Smooth muscle cell of the brain vasculature (primary cell): Measurements from ENCODE around the gene CNGB1.
"Not testable (repeated sequence)": the region's sequence is repeated elsewhere in the genome, so short reads cannot be mapped to it uniquely, and the experiment has no call there.

Experiments used
- DNase-seq: peaks from one replicate; pipeline ENCODE4 v3.0.0-alpha.2; 2012; ENCODE audit warnings: low read depth, low spot score

Gene CNGB1

GRCh38 chr16:57997176-57997527, 26.2 kb upstream of the CNGB1 start:
- no peak for DNase-seq

GRCh38 chr16:57996406-57997175, 25.7 kb upstream of the CNGB1 start:
- DNase-seq, result no peak

- no peak for DNase-seq
These were observed 24.9 kb upstream of the CNGB1 start for GRCh38 chr16:57995721-57996405.

DNA sequence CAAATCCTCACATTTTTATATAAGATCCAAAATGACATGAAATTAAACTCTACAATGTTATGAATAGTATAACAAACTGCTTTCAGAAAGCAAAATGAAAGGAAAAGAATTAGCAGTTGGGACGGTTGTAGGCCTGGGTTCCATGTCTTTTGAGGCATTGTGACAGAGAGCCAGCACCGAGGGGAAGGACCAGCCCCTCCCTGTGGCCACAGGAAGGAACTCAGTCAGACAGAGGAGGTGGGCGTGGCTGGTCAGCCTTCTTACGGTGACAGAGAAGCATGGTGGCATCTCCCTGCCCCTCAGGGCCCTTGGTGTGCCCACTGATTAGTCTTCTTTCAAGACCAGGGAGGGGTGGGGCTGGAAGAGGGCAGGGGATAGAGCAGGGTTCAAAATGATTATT, 23.9 kb upstream of the CNGB1 start:
- no peak for DNase-seq

GRCh38 chr16:57994361-57994760, 23.4 kb upstream of the CNGB1 start:
- DNase-seq, result no peak

GRCh38 chr16:57993897-57994296, 23.0 kb upstream of the CNGB1 start:
- DNase-seq, result no peak

GRCh38 chr16:57993438-57993837, 22.5 kb upstream of the CNGB1 start:
- DNase-seq, result no peak

GRCh38 chr16:57992084-57992483, 21.2 kb upstream of the CNGB1 start:
- no peak for DNase-seq

GRCh38 chr16:57991551-57992059, 20.7 kb upstream of the CNGB1 start:
- DNase-seq, result no peak

DNA sequence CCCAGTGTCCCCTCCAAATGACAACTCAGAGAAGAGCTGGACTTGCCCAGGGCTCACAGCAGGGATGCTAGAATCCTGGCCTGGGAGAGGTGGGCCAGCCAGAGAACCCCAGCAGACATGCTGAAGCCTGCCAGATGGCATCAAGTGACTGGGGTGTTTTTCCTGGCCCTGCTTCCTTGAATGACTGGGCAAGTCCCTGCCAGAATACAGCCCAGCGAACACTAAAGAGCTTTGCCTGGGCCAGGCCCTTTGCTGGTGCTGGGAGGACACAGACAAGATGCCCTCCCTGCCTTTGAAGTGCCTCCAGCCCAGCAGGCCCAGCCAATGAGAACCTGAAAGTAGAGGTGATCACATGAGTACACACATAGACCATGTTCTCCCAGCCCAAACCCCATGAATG, 18.0 kb upstream of the CNGB1 start:
- DNase-seq, result no peak

DNA sequence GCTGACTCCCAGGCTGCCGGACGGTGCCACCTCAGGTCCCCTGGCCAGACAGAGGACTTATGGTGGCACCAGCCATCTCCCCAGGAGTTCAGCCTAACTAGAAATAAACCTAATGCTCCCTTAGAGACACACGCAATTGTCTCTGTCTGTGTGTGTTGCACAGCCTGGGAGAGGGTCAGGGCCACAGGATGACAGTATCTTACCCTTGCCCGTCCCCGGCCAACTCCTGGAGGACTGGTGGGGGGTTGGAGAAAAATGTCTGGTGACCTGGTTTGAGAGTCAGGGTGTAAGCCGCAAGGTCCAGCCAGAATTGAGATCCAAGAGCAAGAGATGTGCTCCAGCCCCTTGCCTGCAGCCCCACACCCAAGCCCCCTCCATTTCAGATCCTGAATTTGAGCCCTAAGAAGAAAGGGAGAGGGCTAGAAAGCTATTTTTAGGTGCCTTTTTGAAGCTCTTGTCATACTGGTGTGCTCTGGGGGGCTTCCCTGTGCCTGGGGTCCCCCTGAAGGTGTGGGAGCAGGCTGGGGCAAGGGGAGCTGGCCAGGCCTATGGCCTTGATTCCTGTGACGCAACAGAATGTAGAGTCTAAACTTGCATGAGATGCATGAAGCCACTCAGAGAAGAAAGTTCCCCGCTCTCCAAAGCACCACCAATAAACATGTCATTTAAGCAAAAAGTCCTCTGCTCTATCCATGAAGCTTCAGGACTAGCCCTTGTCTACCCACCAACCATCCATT, 16.7 kb upstream of the CNGB1 start:
- DNase-seq, result no peak

GRCh38 chr16:57986196-57986595, 15.3 kb upstream of the CNGB1 start:
- DNase-seq, result no peak

DNA sequence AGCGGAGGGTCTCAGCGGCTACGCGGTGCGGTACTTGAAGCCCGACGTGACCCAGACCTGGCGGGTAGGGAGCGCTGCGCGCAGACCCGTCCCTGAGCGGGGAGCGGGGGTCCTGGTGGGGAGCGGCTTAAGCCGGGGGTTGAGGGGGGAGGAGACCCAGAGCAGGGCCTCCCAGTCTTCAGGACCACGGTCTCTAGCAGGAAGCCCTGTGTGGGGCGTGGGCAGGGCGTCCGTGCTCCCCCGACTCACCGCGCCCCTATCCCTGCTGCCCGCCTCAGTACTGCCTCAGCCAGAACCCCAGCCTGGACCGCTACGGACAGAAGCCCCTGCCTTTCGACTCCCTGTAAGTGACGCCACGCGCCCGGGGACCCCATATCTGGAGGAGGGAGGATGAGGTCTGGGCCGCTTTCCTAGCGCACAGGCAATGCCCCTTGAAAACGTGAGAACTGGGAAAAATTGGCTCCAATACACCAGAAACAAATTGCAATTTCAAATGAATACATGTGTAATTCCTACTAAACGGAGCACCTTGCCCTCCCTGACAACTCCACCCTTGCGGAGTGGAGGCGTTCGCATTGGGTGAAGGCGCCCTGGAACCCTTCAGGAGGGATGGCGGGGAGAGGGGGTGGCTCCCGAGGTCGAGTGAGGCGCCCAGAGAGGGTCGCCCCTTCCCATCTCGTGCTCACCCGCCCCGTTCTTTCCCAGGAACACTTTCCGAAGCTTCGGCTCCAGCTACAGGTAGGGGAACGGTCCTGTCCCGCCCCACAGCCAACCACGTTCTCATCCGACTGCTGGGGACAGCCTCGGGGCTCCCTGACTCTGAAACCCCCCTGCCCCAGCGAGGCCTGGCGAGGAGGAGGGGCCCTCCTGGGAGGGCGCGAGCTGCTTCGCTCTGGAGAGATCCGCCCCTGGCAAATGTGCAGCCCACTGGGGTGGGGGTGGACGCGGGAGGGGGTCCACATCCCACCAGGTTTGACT, 14.6 kb upstream of the CNGB1 start:
- no peak for DNase-seq

DNA sequence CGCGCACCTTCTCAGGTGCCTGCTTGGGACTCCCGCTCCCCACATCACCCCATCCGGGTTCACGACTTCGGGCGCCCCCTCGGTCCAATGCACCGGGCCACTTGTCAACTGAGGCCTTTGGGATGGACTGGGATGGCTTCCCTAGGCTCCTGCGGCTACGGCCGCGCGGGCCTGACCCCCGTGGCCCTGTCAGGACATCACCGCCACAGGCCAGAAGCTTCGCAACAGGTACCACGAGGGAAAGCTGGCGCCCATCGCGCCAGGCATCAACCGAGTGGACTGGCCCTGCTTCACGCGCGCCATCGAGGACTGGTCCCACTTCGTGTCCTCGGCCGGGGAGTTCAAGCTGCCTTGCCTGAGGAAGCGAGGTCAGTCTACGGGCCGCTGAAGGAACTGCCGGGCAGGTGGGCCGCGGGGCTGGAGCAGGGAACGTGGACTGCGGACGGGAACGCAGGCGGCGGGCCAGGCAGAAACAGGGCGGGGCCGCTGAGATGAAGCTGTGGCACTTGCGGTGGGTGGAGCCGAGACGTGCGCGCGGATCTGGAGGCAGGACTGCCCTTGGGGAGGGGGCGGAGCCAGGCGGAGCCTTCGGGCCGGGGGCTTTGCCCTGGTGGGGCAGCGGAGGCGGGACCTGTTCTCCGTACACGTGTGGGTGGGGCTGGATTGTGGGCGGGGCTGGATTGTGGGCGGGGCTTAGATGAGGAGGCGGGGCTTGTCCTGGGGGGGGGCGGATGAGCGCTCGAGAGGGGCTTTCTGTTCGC, 13.7 kb upstream of the CNGB1 start:
- no peak for DNase-seq

DNA sequence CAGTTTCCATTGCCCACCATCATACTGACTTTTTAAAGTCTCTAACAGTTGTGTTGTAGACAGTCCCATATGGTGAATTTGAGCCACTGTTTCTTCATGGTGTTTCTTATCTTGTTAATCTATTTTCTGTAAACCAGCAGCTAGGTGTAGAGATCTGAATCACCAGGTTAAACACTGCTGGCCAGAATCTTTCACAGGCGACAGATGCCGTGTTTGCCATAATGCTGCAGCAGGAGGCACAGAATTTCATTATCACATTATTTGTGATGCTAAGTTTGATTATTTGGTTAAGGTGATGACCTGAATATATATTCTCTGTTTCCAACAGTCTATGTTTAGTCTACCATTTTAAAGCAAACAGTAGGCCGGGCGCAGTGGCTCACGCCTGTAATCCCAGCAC, 11.5 kb upstream of the CNGB1 start:
- DNase-seq, result no peak

DNA sequence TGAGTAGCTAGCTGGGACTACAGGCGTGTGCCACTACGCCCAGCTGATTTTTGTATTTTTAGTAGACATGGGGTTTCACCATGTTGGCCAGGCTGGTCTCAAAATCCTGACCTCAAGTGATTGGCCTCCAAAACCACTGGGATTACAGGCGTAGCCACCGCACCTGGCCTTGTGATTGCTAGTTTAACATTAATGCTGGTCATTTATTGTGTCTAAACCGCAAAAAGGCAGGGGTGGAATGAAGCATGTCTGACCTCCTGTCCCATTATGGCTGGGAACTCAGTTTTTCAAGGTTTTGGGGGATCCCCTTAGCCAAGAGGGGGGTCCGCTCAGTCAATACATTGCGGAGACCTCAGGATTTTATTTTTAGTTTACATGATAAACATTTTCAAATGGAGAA, 10.7 kb upstream of the CNGB1 start:
- no peak for DNase-seq

DNA sequence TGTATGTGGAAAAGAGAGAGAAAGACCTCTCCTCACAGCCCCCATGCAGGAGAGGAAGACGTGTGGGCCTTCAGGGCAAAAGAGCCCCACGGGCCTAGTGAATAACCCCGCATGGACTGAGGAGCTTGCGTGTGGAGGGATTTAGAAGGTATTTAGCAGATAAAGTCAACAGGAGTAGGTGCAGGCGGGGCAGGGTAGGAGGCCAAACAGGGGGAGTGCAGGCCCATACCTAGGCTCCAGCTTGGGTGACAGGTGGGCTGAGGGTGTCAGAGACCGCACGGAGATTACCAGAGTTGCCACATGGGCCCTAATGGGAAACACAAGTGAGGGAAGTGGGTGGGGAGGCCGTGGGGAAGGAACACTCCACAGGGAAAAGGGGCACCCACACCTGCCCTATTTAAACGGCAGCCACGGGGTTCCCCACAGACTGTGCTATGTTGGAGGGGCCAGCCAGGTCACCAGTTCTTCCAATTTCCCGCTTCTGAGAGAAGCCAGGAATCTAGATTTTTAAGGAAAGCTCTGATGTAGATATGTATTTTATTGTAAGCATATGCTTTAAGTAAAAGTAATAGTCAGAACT, 8.2 kb upstream of the CNGB1 start:
- DNase-seq, result no peak

GRCh38 chr16:57978070-57978465, 7.1 kb upstream of the CNGB1 start:
- not testable (repeated sequence) for DNase-seq

GRCh38 chr16:57977418-57978069, 6.6 kb upstream of the CNGB1 start:
- no peak for DNase-seq

GRCh38 chr16:57976331-57976796, 5.4 kb upstream of the CNGB1 start:
- no peak for DNase-seq
